GM12891 (cell line): ENCODE data around the gene MAP4K1.

Experiments used
- PAX5 ChIP-seq: IDR thresholded peaks from 2 replicates; pipeline ENCODE4 v1.6.1; 2011; ENCODE audit warnings: low read length, moderate library complexity, mild to moderate bottlenecking; ENCODE audit not compliant: insufficient read depth, severe bottlenecking
- POLR2A ChIP-seq: IDR thresholded peaks from 2 replicates; pipeline ENCODE4 v1.6.1; 2011; ENCODE audit warnings: low read depth, low read length, control low read depth
- POLR2AphosphoS5 ChIP-seq: IDR thresholded peaks from 2 replicates; pipeline ENCODE4 v1.6.1; 2011; ENCODE audit warnings: low read depth, low read length, control low read depth
- SPI1 ChIP-seq: IDR thresholded peaks from 2 replicates; pipeline ENCODE4 v1.6.1; 2011; ENCODE audit warnings: low read depth, low read length, control low read depth
- TAF1 ChIP-seq: IDR thresholded peaks from 2 replicates; pipeline ENCODE4 v1.6.1; 2011; ENCODE audit warnings: low read depth, low read length, control low read depth

DNA sequence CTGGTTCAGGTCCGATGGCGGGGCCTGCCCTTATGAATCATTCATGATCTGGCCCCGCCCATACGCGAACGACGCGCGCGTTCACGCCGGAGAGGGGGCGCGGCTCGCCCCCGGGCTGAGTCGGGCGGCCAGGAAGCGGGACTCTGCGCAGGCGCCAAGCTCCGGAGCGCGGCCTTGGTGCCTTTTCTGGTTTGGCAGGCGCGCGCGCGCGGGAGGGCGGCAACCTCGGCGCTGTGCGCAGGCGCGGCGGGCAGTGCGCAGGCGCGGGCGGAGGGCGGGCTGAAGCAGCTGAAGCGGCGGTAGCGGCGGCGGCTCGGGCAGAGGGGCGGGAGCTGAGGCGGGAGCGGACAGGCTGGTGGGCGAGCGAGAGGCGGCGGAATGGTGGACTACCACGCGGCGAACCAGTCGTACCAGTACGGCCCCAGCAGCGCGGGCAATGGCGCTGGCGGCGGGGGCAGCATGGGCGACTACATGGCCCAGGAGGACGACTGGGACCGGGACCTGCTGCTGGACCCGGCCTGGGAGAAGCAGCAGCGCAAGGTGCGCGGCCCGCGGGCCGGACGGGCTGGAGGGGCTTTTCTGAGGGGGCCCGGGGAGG lies 29.7 kb upstream of the MAP4K1 start, which contains the start of gene ACTN4:
- TF ChIP-seq POLR2AphosphoS5 (peak; percentile 89), POLR2A (peak; percentile 92), TAF1 (peak; percentile 82), SPI1 (no peak), PAX5 (no peak)
